K562 (cell line): ENCODE measurements around the gene MYO1D. TPM values are rescaled to one million over a fixed set of nuclear protein-coding genes. Genes with fewer than 3 reads are reported as not detected.
A peak's percentile ranks its signal among the peaks of the same experiment; 100 is the strongest.

ENCODE experiments used
- CHD4 ChIP-seq: fragments of 200-600 bp; sonication (generic); IDR thresholded peaks from 3 replicates; pipeline ENCODE4 v1.6.1; 2012; ENCODE audit warnings: low read depth, mild to moderate bottlenecking, mixed read lengths, low read length, inconsistent platforms; ENCODE audit not compliant: insufficient read depth, insufficient replicate concordance, poor library complexity, severe bottlenecking
- CXXC5 ChIP-seq: fragments of 250-450 bp; sonication (Bioruptor Pico); IDR thresholded peaks from 2 replicates; pipeline ENCODE4 v1.8.0; 2022; ENCODE audit warnings: inconsistent platforms, mild to moderate bottlenecking, moderate library complexity
- DACH1 ChIP-seq: fragments of 450-650 bp; IDR thresholded peaks from 2 replicates; pipeline ENCODE4 v1.6.1; 2018; ENCODE audit not compliant: partially characterized antibody
- ETV1 ChIP-seq: fragments of 450-650 bp; conservative IDR thresholded peaks from 2 replicates; pipeline ENCODE4 v1.6.1; 2016; ENCODE audit warnings: missing genetic modification characterization, control low read depth, low read depth, missing compliant biosample characterization
- FIP1L1 ChIP-seq: fragments of 200-400 bp; formaldehyde crosslinking; IDR thresholded peaks from 2 replicates; pipeline ENCODE4 v1.6.1; 2018; ENCODE audit warnings: mild to moderate bottlenecking, low read depth, low read length; ENCODE audit not compliant: poor library complexity, severe bottlenecking
- FOXJ2 ChIP-seq: fragments of 200-800 bp; sonication (Bioruptor generic); IDR thresholded peaks from 2 replicates; pipeline ENCODE4 v1.6.1; 2016; ENCODE audit warnings: missing genetic modification characterization, missing compliant biosample characterization
- GATAD2A ChIP-seq: fragments of 450-650 bp; IDR thresholded peaks from 2 replicates; pipeline ENCODE4 v1.6.1; 2017
- HNRNPL ChIP-seq: fragments of 200-400 bp; formaldehyde crosslinking; IDR thresholded peaks from 2 replicates; pipeline ENCODE4 v1.6.1; 2017; ENCODE audit warnings: low read depth, mild to moderate bottlenecking, low read length
- KHSRP ChIP-seq: fragments of 450-650 bp; IDR thresholded peaks from 2 replicates; pipeline ENCODE4 v1.6.1; 2017
- KLF13 ChIP-seq: fragments of 450-650 bp; IDR thresholded peaks from 2 replicates; pipeline ENCODE4 v1.6.1; 2016; ENCODE audit warnings: missing genetic modification characterization, low read depth, mild to moderate bottlenecking, missing compliant biosample characterization, moderate library complexity, borderline replicate concordance
- LARP7 ChIP-seq: fragments of 450-650 bp; IDR thresholded peaks from 2 replicates; pipeline ENCODE4 v1.6.1; 2016
- MCM3 ChIP-seq: fragments of 450-650 bp; IDR thresholded peaks from 2 replicates; pipeline ENCODE4 v1.6.1; 2016
- NCOA2 ChIP-seq, 2 experiments: fragments of 450-650 bp; IDR thresholded peaks; 2 replicates each; pipeline ENCODE4 v1.6.1; 2018; ENCODE audit warnings: mild to moderate bottlenecking in 2 of 2, moderate library complexity in 1 of 2; ENCODE audit not compliant: partially characterized antibody in 2 of 2
- PHB2 ChIP-seq: fragments of 450-650 bp; IDR thresholded peaks from 2 replicates; pipeline ENCODE4 v1.6.1; 2017; ENCODE audit warnings: low read depth
- SP1 ChIP-seq: sonication (generic); formaldehyde crosslinking; IDR thresholded peaks from 2 replicates; pipeline ENCODE4 v1.8.1; 2022; ENCODE audit warnings: mild to moderate bottlenecking, missing genetic modification reagents
- SRSF1 ChIP-seq: fragments of 200-400 bp; formaldehyde crosslinking; IDR thresholded peaks from 2 replicates; pipeline ENCODE4 v1.6.1; 2017; ENCODE audit warnings: mild to moderate bottlenecking, low read depth, low read length, moderate library complexity
- ZNF239 ChIP-seq: fragments of 250-450 bp; sonication (Bioruptor Pico); IDR thresholded peaks from 2 replicates; pipeline ENCODE4 v1.4.0; 2020; ENCODE audit warnings: mild to moderate bottlenecking
- ZSCAN29 ChIP-seq: fragments of 450-650 bp; IDR thresholded peaks from 2 replicates; pipeline ENCODE4 v1.6.1; 2017
- polyA plus RNA-seq, 8 experiments: library from polyadenylated mRNA; depleted of rRNA in 4 of 8; stranded (reverse) in 5 of 8; unstranded in 3 of 8; fragments of >200 nt; fragmentation: Nextera tagmentation in 2 of 8; fragmentation: Illumina TruSeq in 1 of 8; extraction: Ambion mirVana in 2 of 8; extraction: Trizol in 1 of 8; gene quantifications; 2 replicates each; pipeline versions ENCODE4 v1.2.1 to v1.2.3, GENCODE V29; 2011 to 2014; ENCODE audit warnings: inconsistent platforms in 1 of 8, missing spikeins in 1 of 8
- total RNA-seq, 7 experiments: library from RNA; depleted of rRNA in 6 of 7; stranded (reverse); fragments of >200 nt in 6 of 7; fragmentation: Illumina TruSeq in 2 of 7; extraction: Trizol in 2 of 7; gene quantifications; 2 replicates each; pipeline versions ENCODE4 v1.2.1 to v1.2.3, GENCODE V29; 2011 to 2021; ENCODE audit warnings: low replicate concordance in 1 of 7
- TF ChIP-seq, protein P1 (sequence below), 3 experiments: IDR thresholded peaks in 2 of 3; conservative IDR thresholded peaks in 1 of 3; 2 replicates each; pipeline ENCODE4 v1.5.1; 2011 to 2012; ENCODE audit warnings: low read length in 3 of 3, mild to moderate bottlenecking in 3 of 3, control low read depth in 2 of 3, improper control_type of control experiment in 1 of 3, inconsistent platforms in 1 of 3, low read depth in 1 of 3, mixed read lengths in 1 of 3, moderate library complexity in 1 of 3; ENCODE audit not compliant: insufficient read depth in 2 of 3
- TF ChIP-seq, protein P2 (sequence below): fragments of 450-650 bp; formaldehyde crosslinking; IDR thresholded peaks from 2 replicates; pipeline ENCODE4 v1.4.0; 2022; ENCODE audit warnings: missing genetic modification characterization
- TF ChIP-seq, protein P3 (sequence below): fragments of 450-650 bp; IDR thresholded peaks from one replicate; pipeline ENCODE4 v1.6.1; 2018; ENCODE audit warnings: mild to moderate bottlenecking, moderate library complexity; ENCODE audit not compliant: partially characterized antibody
- TF ChIP-seq, protein P4 (sequence below): fragments of 200-800 bp; sonication (Bioruptor generic); IDR thresholded peaks from 2 replicates; pipeline ENCODE4 v1.6.1; 2017; ENCODE audit warnings: missing genetic modification characterization, missing compliant biosample characterization

Gene MYO1D
- total and polyA plus RNA-seq, 9 of the 15 experiments (the other 6 are each of a cell fraction or from before 2014, with no cell fraction given): 2.1 to 71.2 (median 45.4) TPM

DNA sequence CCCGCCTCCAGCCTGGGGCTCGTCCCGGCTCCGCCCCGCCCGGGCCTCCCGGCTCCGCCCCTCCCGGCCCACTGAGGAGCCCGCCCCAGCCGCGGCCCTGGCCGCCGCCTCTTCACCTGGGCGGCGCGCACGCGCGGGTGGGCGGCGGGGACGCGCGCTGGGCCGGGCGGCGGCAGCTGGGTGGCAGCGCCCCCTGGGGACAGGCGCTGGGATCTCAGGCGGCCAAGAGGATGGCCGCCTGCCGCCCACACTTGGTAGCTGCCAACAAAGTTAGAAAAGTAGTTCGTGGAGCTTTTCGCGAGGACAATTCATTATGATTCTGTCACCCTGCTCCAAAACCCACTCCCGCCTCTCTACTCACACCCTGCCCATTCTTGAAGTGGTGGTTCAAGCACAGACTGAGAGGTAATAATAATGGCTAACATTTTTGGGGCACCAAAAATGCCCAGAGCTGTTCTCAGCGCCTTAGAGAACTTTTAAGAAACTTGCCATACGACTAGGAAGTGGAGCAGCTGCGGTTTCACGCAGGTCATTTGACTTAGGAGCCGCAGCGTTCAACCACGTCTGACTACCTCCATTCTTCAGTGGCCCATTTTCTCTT, 340 bp upstream of the MYO1D start (continued):
- TF ChIP-seq, protein P1, sequence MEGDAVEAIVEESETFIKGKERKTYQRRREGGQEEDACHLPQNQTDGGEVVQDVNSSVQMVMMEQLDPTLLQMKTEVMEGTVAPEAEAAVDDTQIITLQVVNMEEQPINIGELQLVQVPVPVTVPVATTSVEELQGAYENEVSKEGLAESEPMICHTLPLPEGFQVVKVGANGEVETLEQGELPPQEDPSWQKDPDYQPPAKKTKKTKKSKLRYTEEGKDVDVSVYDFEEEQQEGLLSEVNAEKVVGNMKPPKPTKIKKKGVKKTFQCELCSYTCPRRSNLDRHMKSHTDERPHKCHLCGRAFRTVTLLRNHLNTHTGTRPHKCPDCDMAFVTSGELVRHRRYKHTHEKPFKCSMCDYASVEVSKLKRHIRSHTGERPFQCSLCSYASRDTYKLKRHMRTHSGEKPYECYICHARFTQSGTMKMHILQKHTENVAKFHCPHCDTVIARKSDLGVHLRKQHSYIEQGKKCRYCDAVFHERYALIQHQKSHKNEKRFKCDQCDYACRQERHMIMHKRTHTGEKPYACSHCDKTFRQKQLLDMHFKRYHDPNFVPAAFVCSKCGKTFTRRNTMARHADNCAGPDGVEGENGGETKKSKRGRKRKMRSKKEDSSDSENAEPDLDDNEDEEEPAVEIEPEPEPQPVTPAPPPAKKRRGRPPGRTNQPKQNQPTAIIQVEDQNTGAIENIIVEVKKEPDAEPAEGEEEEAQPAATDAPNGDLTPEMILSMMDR (IDR thresholded peaks at IDR 0.05 in 2 of 3, conservative IDR thresholded peaks at IDR 0.05 in 1 of 3; ENCODE audit: insufficient read depth in 2 of 3, low read depth in 1 of 3, low read length in 3 of 3): peak; percentile 83 to 98 (median 98)
- TF ChIP-seq KHSRP (no peak), ZSCAN29 (no peak), MCM3 (no peak), KLF13 (tag) (no peak), CXXC5 (peak; percentile 59; the same call in 1 of the 2 replicates), NCOA2 (IDR thresholded peaks at IDR 0.05; ENCODE audit: partially characterized antibody in 2 of 2) (no peak), GATAD2A (peak; percentile 51; the same call in 1 of the 2 replicates), HNRNPL (no peak), ZNF239 (no peak), PHB2 (no peak), SRSF1 (no peak), FOXJ2 (tag) (no peak), ETV1 (tag) (no peak), DACH1 (no peak), SP1 (CRISPR knock-in tag) (no peak), FIP1L1 (no peak), CHD4 (no peak), LARP7 (no peak)
- TF ChIP-seq, protein P2, sequence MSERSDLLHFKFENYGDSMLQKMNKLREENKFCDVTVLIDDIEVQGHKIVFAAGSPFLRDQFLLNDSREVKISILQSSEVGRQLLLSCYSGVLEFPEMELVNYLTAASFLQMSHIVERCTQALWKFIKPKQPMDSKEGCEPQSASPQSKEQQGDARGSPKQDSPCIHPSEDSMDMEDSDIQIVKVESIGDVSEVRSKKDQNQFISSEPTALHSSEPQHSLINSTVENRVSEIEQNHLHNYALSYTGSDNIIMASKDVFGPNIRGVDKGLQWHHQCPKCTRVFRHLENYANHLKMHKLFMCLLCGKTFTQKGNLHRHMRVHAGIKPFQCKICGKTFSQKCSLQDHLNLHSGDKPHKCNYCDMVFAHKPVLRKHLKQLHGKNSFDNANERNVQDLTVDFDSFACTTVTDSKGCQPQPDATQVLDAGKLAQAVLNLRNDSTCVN (CRISPR knock-in tag): no peak
- TF ChIP-seq, protein P3, sequence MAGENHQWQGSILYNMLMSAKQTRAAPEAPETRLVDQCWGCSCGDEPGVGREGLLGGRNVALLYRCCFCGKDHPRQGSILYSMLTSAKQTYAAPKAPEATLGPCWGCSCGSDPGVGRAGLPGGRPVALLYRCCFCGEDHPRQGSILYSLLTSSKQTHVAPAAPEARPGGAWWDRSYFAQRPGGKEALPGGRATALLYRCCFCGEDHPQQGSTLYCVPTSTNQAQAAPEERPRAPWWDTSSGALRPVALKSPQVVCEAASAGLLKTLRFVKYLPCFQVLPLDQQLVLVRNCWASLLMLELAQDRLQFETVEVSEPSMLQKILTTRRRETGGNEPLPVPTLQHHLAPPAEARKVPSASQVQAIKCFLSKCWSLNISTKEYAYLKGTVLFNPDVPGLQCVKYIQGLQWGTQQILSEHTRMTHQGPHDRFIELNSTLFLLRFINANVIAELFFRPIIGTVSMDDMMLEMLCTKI: no peak
- TF ChIP-seq, protein P4, sequence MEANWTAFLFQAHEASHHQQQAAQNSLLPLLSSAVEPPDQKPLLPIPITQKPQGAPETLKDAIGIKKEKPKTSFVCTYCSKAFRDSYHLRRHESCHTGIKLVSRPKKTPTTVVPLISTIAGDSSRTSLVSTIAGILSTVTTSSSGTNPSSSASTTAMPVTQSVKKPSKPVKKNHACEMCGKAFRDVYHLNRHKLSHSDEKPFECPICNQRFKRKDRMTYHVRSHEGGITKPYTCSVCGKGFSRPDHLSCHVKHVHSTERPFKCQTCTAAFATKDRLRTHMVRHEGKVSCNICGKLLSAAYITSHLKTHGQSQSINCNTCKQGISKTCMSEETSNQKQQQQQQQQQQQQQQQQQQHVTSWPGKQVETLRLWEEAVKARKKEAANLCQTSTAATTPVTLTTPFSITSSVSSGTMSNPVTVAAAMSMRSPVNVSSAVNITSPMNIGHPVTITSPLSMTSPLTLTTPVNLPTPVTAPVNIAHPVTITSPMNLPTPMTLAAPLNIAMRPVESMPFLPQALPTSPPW: peak; percentile 81
